ENCODE measurements around the gene GOSR2. TPM values are rescaled to one million over a fixed set of nuclear protein-coding genes. Genes with fewer than 3 reads are reported as not detected.

GOSR2 gene
- total and polyA plus RNA-seq, 2 donors (not counting 3 experiments of a cell fraction or from before 2014, with no cell fraction given): 48.6 to 54.7 TPM

GRCh38 chr17:46942441-46943217 lies 19.7 kb downstream of the GOSR2 start:
- Histone ChIP-seq H3K27ac (ENCODE audit: insufficient read depth, low read depth, low read length) (no peak overlapping the region), H4K20me1 (replicated peaks; ENCODE audit: control insufficient read depth, extremely low read depth, insufficient read depth, low read length) (no peaks in the 10 kb centered on the region), H3K79me2 (ENCODE audit: control insufficient read depth, insufficient read depth, low read length) (no peaks in the 10 kb centered on the region), H3K4me1 (ENCODE audit: control insufficient read depth, extremely low read depth, insufficient read depth, low read length) (peaks cover 11% of the 10 kb centered on the region), H3K27me3 (ENCODE audit: control insufficient read depth in 2 of 2, insufficient read depth in 2 of 2, low read length in 2 of 2) (no peaks in the 10 kb centered on the region), H3K9ac (replicated peaks; ENCODE audit: extremely low read depth, insufficient read depth, low read length) (no peak overlapping the region), H3K9me3 (replicated peaks; ENCODE audit: control insufficient read depth, insufficient read depth, low read length) (no peaks in the 10 kb centered on the region), H3K4me2 (ENCODE audit: insufficient read depth, low read length) (no peak overlapping the region), H3K36me3 (ENCODE audit: control insufficient read depth in 2 of 2, extremely low read depth in 1 of 2, insufficient read depth in 2 of 2, low read length in 2 of 2) (peaks cover 8 to 18% of the 10 kb centered on the region in 2 experiments), H3K4me3 (replicated peaks in 1 of 3; ENCODE audit: insufficient read depth in 1 of 3, low read depth in 1 of 3, low read length in 3 of 3) (no peak overlapping the region), H3K9me1 (replicated peaks; ENCODE audit: control insufficient read depth, extremely low read depth, insufficient read depth, low read length) (no peaks in the 10 kb centered on the region), H2AFZ (ENCODE audit: low read depth, low read length) (no peak overlapping the region)
- CTCF ChIA-PET: interaction anchor here (0.6 to 4.2 kb wide), 52 partner anchors 9 to 1140 kb away, joined by 3 to 80 read pairs (median 5); partner anchors contain the start of gene RPRML
- BruUV-seq (replicated peaks): no TSS peak
- peak; percentile 81 for DNase-seq (ENCODE audit: low read depth, low spot score)
- POLR2A ChIA-PET: interaction anchor here (0.6 kb wide), 1 partner anchor 167 kb away, joined by 3 read pairs; no protein-coding TSS in a partner anchor
- no peak for TF ChIP-seq GATA2 (IDR thresholded peaks at IDR 0.05; ENCODE audit: insufficient read depth, insufficient read length, low read depth, low read length)
- peak; percentile 23 for TF ChIP-seq POLR2AphosphoS5 (IDR thresholded peaks at IDR 0.05; ENCODE audit: insufficient read depth, low read depth, low read length)
- TF ChIP-seq EZH2 (IDR thresholded peaks at IDR 0.05; ENCODE audit: borderline replicate concordance, low read depth, low read length, severe bottlenecking): no peak
- no peak for TF ChIP-seq POLR2A (IDR thresholded peaks at IDR 0.05; ENCODE audit: low read depth, low read length)
- TF ChIP-seq, protein P1, sequence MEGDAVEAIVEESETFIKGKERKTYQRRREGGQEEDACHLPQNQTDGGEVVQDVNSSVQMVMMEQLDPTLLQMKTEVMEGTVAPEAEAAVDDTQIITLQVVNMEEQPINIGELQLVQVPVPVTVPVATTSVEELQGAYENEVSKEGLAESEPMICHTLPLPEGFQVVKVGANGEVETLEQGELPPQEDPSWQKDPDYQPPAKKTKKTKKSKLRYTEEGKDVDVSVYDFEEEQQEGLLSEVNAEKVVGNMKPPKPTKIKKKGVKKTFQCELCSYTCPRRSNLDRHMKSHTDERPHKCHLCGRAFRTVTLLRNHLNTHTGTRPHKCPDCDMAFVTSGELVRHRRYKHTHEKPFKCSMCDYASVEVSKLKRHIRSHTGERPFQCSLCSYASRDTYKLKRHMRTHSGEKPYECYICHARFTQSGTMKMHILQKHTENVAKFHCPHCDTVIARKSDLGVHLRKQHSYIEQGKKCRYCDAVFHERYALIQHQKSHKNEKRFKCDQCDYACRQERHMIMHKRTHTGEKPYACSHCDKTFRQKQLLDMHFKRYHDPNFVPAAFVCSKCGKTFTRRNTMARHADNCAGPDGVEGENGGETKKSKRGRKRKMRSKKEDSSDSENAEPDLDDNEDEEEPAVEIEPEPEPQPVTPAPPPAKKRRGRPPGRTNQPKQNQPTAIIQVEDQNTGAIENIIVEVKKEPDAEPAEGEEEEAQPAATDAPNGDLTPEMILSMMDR (IDR thresholded peaks at IDR 0.05; ENCODE audit: extremely low read depth in 1 of 2, insufficient read depth in 1 of 2, low read depth in 1 of 2, low read length in 2 of 2): peak; percentile 93 to 94
- TF ChIP-seq FOS (IDR thresholded peaks at IDR 0.05; ENCODE audit: borderline replicate concordance, insufficient read depth, low read length): no peak
- TF ChIP-seq, protein P2, sequence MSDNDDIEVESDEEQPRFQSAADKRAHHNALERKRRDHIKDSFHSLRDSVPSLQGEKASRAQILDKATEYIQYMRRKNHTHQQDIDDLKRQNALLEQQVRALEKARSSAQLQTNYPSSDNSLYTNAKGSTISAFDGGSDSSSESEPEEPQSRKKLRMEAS (IDR thresholded peaks at IDR 0.05; ENCODE audit: insufficient read depth, insufficient read length): no peak
- no peak for TF ChIP-seq JUN (IDR thresholded peaks at IDR 0.05; ENCODE audit: borderline replicate concordance, insufficient read depth, insufficient read length, low read depth)
- FAIRE-seq: peak; percentile 95
- intact Hi-C loops (cut with micrococcal nuclease) (loop anchor here (1.0 to 5.0 kb wide), 2 partner anchors 59 to 375 kb away; no protein-coding TSS in a partner anchor), dilution Hi-C loops (cut with MboI; ENCODE audit: extremely low pct_ligation_motif_present, low sequenced_read_pairs) (no loop called here)
